Vagina (tissue), 2 donors: ENCODE data around the gene NOP58. TPM values are rescaled to one million over a fixed set of nuclear protein-coding genes. Genes with fewer than 3 reads are reported as not detected.

Source experiments
- DNase-seq, 2 donors: peaks; one replicate each; pipeline ENCODE4 v3.0.0-alpha.2; 2017; ENCODE audit errors: extremely low spot score in 2 of 2
- H3K27ac ChIP-seq: fragments of 200-600 bp; sonication (generic); one replicate; pipeline ENCODE4 v1.5.1; 2019
- H3K27me3 ChIP-seq: fragments of 200-600 bp; sonication (generic); one replicate; pipeline ENCODE4 v1.5.1; 2019
- H3K36me3 ChIP-seq, 2 donors: fragments of 200-600 bp; sonication (generic); one replicate each; pipeline ENCODE4 v1.5.1; 2017 to 2019
- H3K4me1 ChIP-seq: fragments of 200-600 bp; sonication (generic); one replicate; pipeline ENCODE4 v1.5.1; 2019
- H3K4me3 ChIP-seq, 2 donors: fragments of 200-600 bp; sonication (generic); 1 replicate in 1 of 2; 2 replicates in 1 of 2; pipeline ENCODE4 v1.5.1; 2016 to 2019
- H3K9me3 ChIP-seq: fragments of 200-600 bp; sonication (generic); one replicate; pipeline ENCODE4 v1.5.1; 2019
- POLR2A ChIP-seq, 2 donors: fragments of 450-650 bp; IDR thresholded peaks; one replicate each; pipeline ENCODE4 v1.6.1; 2017; ENCODE audit warnings: antibody characterized with exemption in 2 of 2, mild to moderate bottlenecking in 2 of 2, moderate library complexity in 2 of 2
- POLR2AphosphoS5 ChIP-seq, 2 donors: sonication (generic); formaldehyde crosslinking; IDR thresholded peaks; one replicate each; pipeline ENCODE4 v1.9.0; 2017; ENCODE audit warnings: antibody characterized with exemption in 2 of 2, mild to moderate bottlenecking in 2 of 2, low read depth in 1 of 2; ENCODE audit not compliant: insufficient read depth in 1 of 2
- intact Hi-C: fragments of 100-400 bp; cut with DNase I; formaldehyde crosslinking; loops from one replicate; pipeline ENCODE4 v1.15.1; 2023
- total RNA-seq: library from RNA; depleted of rRNA; stranded (reverse); fragments of >200 nt; gene quantifications from one replicate; pipeline ENCODE4 v1.2.3, GENCODE V29; 2016
- TF ChIP-seq, protein P1 (sequence below), 3 experiments: fragments of 450-650 bp in 2 of 3; fragments of 200-600 bp in 1 of 3; sonication (generic) in 1 of 3; IDR thresholded peaks; one replicate each; pipeline ENCODE4 v1.5.1; 2017 to 2019; ENCODE audit warnings: antibody characterized with exemption in 3 of 3, mild to moderate bottlenecking in 2 of 3, moderate library complexity in 2 of 3

NOP58 gene
- total RNA-seq, 1 donor from 2014 or later, result 80.8 TPM

- H3K27ac ChIP-seq, result no peak overlapping the region
- no peaks in the 10 kb centered on the region for H3K4me1 ChIP-seq
- DNase-seq, result no peak
- TF ChIP-seq POLR2A (IDR thresholded peaks at IDR 0.05) (no peak), POLR2AphosphoS5 (IDR thresholded peaks at IDR 0.05; ENCODE audit: insufficient read depth in 1 of 2, low read depth in 1 of 2) (no peak)
- TF ChIP-seq, protein P1, sequence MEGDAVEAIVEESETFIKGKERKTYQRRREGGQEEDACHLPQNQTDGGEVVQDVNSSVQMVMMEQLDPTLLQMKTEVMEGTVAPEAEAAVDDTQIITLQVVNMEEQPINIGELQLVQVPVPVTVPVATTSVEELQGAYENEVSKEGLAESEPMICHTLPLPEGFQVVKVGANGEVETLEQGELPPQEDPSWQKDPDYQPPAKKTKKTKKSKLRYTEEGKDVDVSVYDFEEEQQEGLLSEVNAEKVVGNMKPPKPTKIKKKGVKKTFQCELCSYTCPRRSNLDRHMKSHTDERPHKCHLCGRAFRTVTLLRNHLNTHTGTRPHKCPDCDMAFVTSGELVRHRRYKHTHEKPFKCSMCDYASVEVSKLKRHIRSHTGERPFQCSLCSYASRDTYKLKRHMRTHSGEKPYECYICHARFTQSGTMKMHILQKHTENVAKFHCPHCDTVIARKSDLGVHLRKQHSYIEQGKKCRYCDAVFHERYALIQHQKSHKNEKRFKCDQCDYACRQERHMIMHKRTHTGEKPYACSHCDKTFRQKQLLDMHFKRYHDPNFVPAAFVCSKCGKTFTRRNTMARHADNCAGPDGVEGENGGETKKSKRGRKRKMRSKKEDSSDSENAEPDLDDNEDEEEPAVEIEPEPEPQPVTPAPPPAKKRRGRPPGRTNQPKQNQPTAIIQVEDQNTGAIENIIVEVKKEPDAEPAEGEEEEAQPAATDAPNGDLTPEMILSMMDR (IDR thresholded peaks at IDR 0.05), result no peak
- H3K9me3 ChIP-seq, result no peaks in the 10 kb centered on the region
- H3K27me3 ChIP-seq, result no peaks in the 10 kb centered on the region
- intact Hi-C loops, result no loop called here
- no peak overlapping the region for H3K4me3 ChIP-seq
- no peaks in the 10 kb centered on the region for H3K36me3 ChIP-seq
Measured at GRCh38 chr2:202322435-202322834, 56.9 kb downstream of the NOP58 start.

- Histone ChIP-seq H3K27ac (no peak overlapping the region), H3K36me3 (no peaks in the 10 kb centered on the region), H3K27me3 (no peaks in the 10 kb centered on the region), H3K4me1 (no peaks in the 10 kb centered on the region), H3K9me3 (no peaks in the 10 kb centered on the region), H3K4me3 (no peak overlapping the region)
- TF ChIP-seq POLR2A (IDR thresholded peaks at IDR 0.05) (no peak), POLR2AphosphoS5 (IDR thresholded peaks at IDR 0.05; ENCODE audit: insufficient read depth in 1 of 2, low read depth in 1 of 2) (no peak)
- TF ChIP-seq, protein P1 (IDR thresholded peaks at IDR 0.05), result no peak
- DNase-seq, result no peak
- intact Hi-C loops, result no loop called here
Measured at GRCh38 chr2:202327858-202328257, 62.3 kb downstream of the NOP58 start.

DNA sequence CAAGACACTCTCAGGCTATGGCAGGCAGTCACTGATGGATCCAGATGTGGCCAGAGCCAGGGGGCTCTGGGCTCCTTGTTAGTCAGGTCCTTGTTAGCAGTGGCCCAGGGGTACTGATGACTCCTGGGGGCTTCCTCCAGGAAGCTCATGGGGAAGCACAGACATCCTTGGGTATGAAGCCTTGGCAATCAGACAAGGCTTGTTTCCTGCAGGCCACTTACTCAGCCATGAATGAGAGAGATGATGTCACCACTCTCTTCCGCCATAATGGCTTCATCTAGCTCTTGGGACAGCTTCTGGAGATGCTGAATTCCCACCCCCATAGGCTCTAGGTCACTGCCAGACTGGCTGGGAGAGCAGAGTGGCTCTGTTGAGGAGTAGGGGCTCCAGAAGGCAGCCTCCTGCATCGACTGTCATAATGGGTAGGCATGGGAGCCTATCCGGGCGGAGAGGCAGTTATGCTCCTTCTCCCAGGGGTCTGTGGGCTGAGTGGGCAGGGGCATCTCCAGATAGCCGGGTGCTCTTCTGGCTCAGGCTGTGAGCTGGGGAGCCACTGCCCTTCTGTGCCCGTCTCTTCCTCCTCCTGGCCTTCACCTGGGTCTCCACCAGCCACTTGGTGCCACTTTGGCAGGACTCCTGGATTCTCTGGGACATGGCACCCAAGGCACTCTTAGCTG, 70.4 kb downstream of the NOP58 start:
- no peaks in the 10 kb centered on the region for H3K4me1 ChIP-seq
- H3K27ac ChIP-seq, result no peak overlapping the region
- no peaks in the 10 kb centered on the region for H3K9me3 ChIP-seq
- H3K4me3 ChIP-seq, result no peak overlapping the region
- TF ChIP-seq, protein P1 (IDR thresholded peaks at IDR 0.05), result no peak
- TF ChIP-seq POLR2AphosphoS5 (IDR thresholded peaks at IDR 0.05; ENCODE audit: insufficient read depth in 1 of 2, low read depth in 1 of 2) (no peak), POLR2A (IDR thresholded peaks at IDR 0.05) (no peak)
- DNase-seq, result no peak
- intact Hi-C loops, result no loop called here
- no peaks in the 10 kb centered on the region for H3K27me3 ChIP-seq
- H3K36me3 ChIP-seq, result no peaks in the 10 kb centered on the region

DNA sequence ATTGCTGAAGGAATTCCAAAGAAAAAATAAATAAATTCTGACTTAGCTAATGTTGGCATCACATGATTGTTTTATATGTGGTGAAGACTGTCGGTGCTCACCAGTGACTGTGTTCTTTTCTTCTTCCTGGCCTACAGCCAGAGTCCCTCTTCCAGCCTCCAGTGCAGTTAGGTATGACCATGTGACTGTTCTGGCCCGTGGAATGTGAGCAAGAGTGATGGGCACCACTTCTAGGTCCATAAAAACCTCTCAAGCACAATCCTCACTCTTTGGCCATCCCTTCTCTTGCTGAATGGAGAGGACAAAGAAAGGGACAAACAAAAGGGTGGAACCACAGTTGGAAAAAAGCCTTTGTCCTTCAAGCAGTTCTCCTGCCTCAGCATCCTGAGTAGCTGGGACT, 71.6 kb downstream of the NOP58 start:
- Histone ChIP-seq H3K9me3 (no peaks in the 10 kb centered on the region), H3K27me3 (no peaks in the 10 kb centered on the region), H3K27ac (no peak overlapping the region), H3K4me3 (no peak overlapping the region), H3K36me3 (no peaks in the 10 kb centered on the region), H3K4me1 (no peaks in the 10 kb centered on the region)
- intact Hi-C loops, result no loop called here
- TF ChIP-seq, protein P1 (IDR thresholded peaks at IDR 0.05), result no peak
- TF ChIP-seq POLR2AphosphoS5 (IDR thresholded peaks at IDR 0.05; ENCODE audit: insufficient read depth in 1 of 2, low read depth in 1 of 2) (no peak), POLR2A (IDR thresholded peaks at IDR 0.05) (no peak)
- DNase-seq, result no peak

GRCh38 chr2:202337706-202338346, 72.3 kb downstream of the NOP58 start:
- TF ChIP-seq POLR2AphosphoS5 (IDR thresholded peaks at IDR 0.05; ENCODE audit: insufficient read depth in 1 of 2, low read depth in 1 of 2) (no peak), POLR2A (IDR thresholded peaks at IDR 0.05) (no peak)
- TF ChIP-seq, protein P1 (IDR thresholded peaks at IDR 0.05), result no peak
- no peaks in the 10 kb centered on the region for H3K9me3 ChIP-seq
- no peaks in the 10 kb centered on the region for H3K36me3 ChIP-seq
- H3K27me3 ChIP-seq, result no peaks in the 10 kb centered on the region
- H3K4me3 ChIP-seq, result no peak overlapping the region
- intact Hi-C loops, result no loop called here
- no peak for DNase-seq
- H3K4me1 ChIP-seq, result no peaks in the 10 kb centered on the region
- H3K27ac ChIP-seq, result no peak overlapping the region
